Transverse colon (tissue), 4 donors: ENCODE results near the gene PLB1. TPM values are rescaled to one million over a fixed set of nuclear protein-coding genes. Genes with fewer than 3 reads are reported as not detected.

Experiments used
- DNase-seq: peaks from one replicate; pipeline ENCODE4 v3.0.0-alpha.2; 2019
- H3K27ac ChIP-seq, 4 donors: fragments of 200-600 bp; sonication (generic); 2 replicates each; pipeline ENCODE4 v1.5.1; 2016 to 2018; ENCODE audit warnings: inconsistent platforms in 4 of 4
- H3K27me3 ChIP-seq: fragments of 200-600 bp; sonication (generic); 2 replicates; pipeline ENCODE4 v1.5.1; 2017; ENCODE audit warnings: inconsistent platforms
- H3K36me3 ChIP-seq, 4 donors: fragments of 200-600 bp; sonication (generic); 2 replicates each; pipeline ENCODE4 v1.5.1; 2017 to 2019; ENCODE audit warnings: inconsistent platforms in 4 of 4
- H3K4me1 ChIP-seq, 4 donors: fragments of 200-600 bp; sonication (generic); 2 replicates each; pipeline ENCODE4 v1.5.1; 2017 to 2020; ENCODE audit warnings: inconsistent platforms in 4 of 4
- H3K4me3 ChIP-seq, 4 donors: fragments of 200-600 bp; sonication (generic); 1 replicate in 1 of 4; 2 replicates in 3 of 4; pipeline versions ENCODE4 v1.5.1 to v1.6.1; 2017 to 2019; ENCODE audit warnings: inconsistent platforms in 4 of 4
- H3K9me3 ChIP-seq, 2 donors: fragments of 200-600 bp; sonication (generic); 2 replicates each; pipeline ENCODE4 v1.5.1; 2017 to 2019; ENCODE audit warnings: inconsistent platforms in 2 of 2
- CTCF ChIP-seq, 5 experiments: fragments of 200-600 bp in 3 of 5; fragments of 450-650 bp in 2 of 5; sonication (generic) in 3 of 5; IDR thresholded peaks; 1 replicate in 2 of 5; 2 replicates in 3 of 5; pipeline ENCODE4 v1.5.1; 2016 to 2017; ENCODE audit warnings: antibody characterized with exemption in 5 of 5, inconsistent platforms in 3 of 5, mild to moderate bottlenecking in 2 of 5, moderate library complexity in 1 of 5
- EP300 ChIP-seq: sonication (generic); formaldehyde crosslinking; IDR thresholded peaks from one replicate; pipeline ENCODE4 v1.6.1; 2017; ENCODE audit warnings: antibody characterized with exemption, low read depth
- POLR2A ChIP-seq: fragments of 450-650 bp; IDR thresholded peaks from one replicate; pipeline ENCODE4 v1.6.1; 2016; ENCODE audit warnings: antibody characterized with exemption, mild to moderate bottlenecking, moderate library complexity
- POLR2AphosphoS5 ChIP-seq, 3 donors: sonication (generic); formaldehyde crosslinking; IDR thresholded peaks; one replicate each; pipeline ENCODE4 v1.6.1; 2016; ENCODE audit warnings: antibody characterized with exemption in 3 of 3
- WGBS, 2 donors: methylation state at CpG; one replicate each; pipeline ENCODE4 v1.1.5; 2018; ENCODE audit warnings: low coverage in 1 of 2; 5-methylcytosine and 5-hydroxymethylcytosine counted together
- in situ Hi-C, 4 donors: fragments of 200-750 bp; cut with MboI; loops; one replicate each; pipeline versions ENCODE4 v1.15.0 to v1.15.1; 2017; ENCODE audit warnings: low sequenced_read_pairs in 3 of 4, low pct_ligation_motif_present in 1 of 4, low pct_unique_long_range_greater_than_20kb in 1 of 4
- intact Hi-C: fragments of 100-400 bp; cut with DNase I; formaldehyde crosslinking; loops from one replicate; pipeline ENCODE4 v1.15.1; 2023; ENCODE audit warnings: low total_unique reads
- total RNA-seq, 4 donors: library from RNA; depleted of rRNA; stranded (reverse); fragments of >200 nt; gene quantifications; one replicate each; pipeline ENCODE4 v1.1.0, GENCODE V29; 2016

The PLB1 gene
- total RNA-seq, 4 donors from 2014 or later: 0.20 to 4.2 (median 1.8) TPM

- Histone ChIP-seq H3K4me1 (no peaks in the 10 kb centered on the region), H3K4me3 (no peak overlapping the region), H3K36me3 (no peaks in the 10 kb centered on the region), H3K27me3 (no peaks in the 10 kb centered on the region), H3K9me3 (no peaks in the 10 kb centered on the region), H3K27ac (no peak overlapping the region)
- WGBS, 2 donors: 67 to 90% methylated on average over 1 to 2 of the region's 2 CpGs
- TF ChIP-seq POLR2AphosphoS5 (IDR thresholded peaks at IDR 0.05): no peak
- no peak for TF ChIP-seq EP300
- TF ChIP-seq CTCF (IDR thresholded peaks at IDR 0.05): no peak
- TF ChIP-seq POLR2A: no peak
- intact Hi-C loops (no loop called here), in situ Hi-C loops (no loop called here)
- no peak for DNase-seq
These were observed 16.2 kb downstream of the PLB1 start for GRCh38 chr2:28511871-28512606.

GRCh38 chr2:28512607-28512965 lies 16.7 kb downstream of the PLB1 start:
- in situ Hi-C loops (no loop called here), intact Hi-C loops (no loop called here)
- DNase-seq: no peak
- TF ChIP-seq POLR2AphosphoS5 (IDR thresholded peaks at IDR 0.05) (no peak), EP300 (no peak), CTCF (IDR thresholded peaks at IDR 0.05) (no peak), POLR2A (no peak)
- Histone ChIP-seq H3K27me3 (peaks cover 4% of the 10 kb centered on the region), H3K4me3 (no peak overlapping the region), H3K4me1 (no peaks in the 10 kb centered on the region), H3K9me3 (no peaks in the 10 kb centered on the region), H3K27ac (no peak overlapping the region), H3K36me3 (no peaks in the 10 kb centered on the region)
- WGBS, 2 donors: 54% methylated on average over 1 of the region's 1 CpG; no CpG with 5 or more reads in 1 of the 2 donors

- DNase-seq: no peak
- Histone ChIP-seq H3K27me3 (peaks cover 4% of the 10 kb centered on the region), H3K9me3 (no peaks in the 10 kb centered on the region), H3K36me3 (no peaks in the 10 kb centered on the region), H3K4me3 (no peak overlapping the region), H3K27ac (no peak overlapping the region), H3K4me1 (no peaks in the 10 kb centered on the region)
- in situ Hi-C loops: no loop called here
- intact Hi-C loops: no loop called here
- TF ChIP-seq EP300: no peak
- no peak for TF ChIP-seq POLR2A
- TF ChIP-seq CTCF (IDR thresholded peaks at IDR 0.05): no peak
- TF ChIP-seq POLR2AphosphoS5 (IDR thresholded peaks at IDR 0.05): no peak
- WGBS, 2 donors: 80 to 89% methylated on average over 1 of the region's 1 CpG
These were observed 17.2 kb downstream of the PLB1 start for GRCh38 chr2:28513097-28513496.

- Histone ChIP-seq H3K27me3 (peaks cover 7% of the 10 kb centered on the region), H3K4me3 (no peak overlapping the region), H3K4me1 (no peaks in the 10 kb centered on the region), H3K27ac (no peak overlapping the region), H3K36me3 (no peaks in the 10 kb centered on the region), H3K9me3 (no peaks in the 10 kb centered on the region)
- intact Hi-C loops (no loop called here), in situ Hi-C loops (no loop called here)
- no peak for TF ChIP-seq POLR2A
- no peak for TF ChIP-seq EP300
- no peak for TF ChIP-seq CTCF (IDR thresholded peaks at IDR 0.05)
- TF ChIP-seq POLR2AphosphoS5 (IDR thresholded peaks at IDR 0.05): no peak
- DNase-seq: no peak
- WGBS, 2 donors: 89 to 100% methylated on average over 2 to 5 of the region's 5 CpGs
These were observed 19.4 kb downstream of the PLB1 start for GRCh38 chr2:28515176-28515751.
